Astrocyte (in vitro differentiated cells and primary cell): ENCODE results near the gene SLAMF7. TPM values are rescaled to one million over a fixed set of nuclear protein-coding genes. Genes with fewer than 3 reads are reported as not detected.

ENCODE experiments used
- DNase-seq: peaks from one replicate; pipeline ENCODE4 v3.0.0-alpha.2; 2010; ENCODE audit warnings: low read depth
- FAIRE-seq: peaks from 2 replicates; lab custom pipeline; 2011; peaks lifted over from hg19 to GRCh38; lab: Jason Lieb, UNC
- H2AFZ ChIP-seq: 2 replicates; pipeline ENCODE4 v1.6.0; 2012; ENCODE audit warnings: low read depth, low read length, inconsistent platforms
- H3K27ac ChIP-seq: 2 replicates; pipeline ENCODE4 v1.5.1; 2011; ENCODE audit warnings: low read depth, low read length, inconsistent platforms
- H3K27me3 ChIP-seq: 2 replicates; pipeline ENCODE4 v1.6.0; 2011; ENCODE audit warnings: low read length, inconsistent platforms; ENCODE audit not compliant: insufficient read depth
- H3K36me3 ChIP-seq: 2 replicates; pipeline ENCODE4 v1.5.1; 2011; ENCODE audit warnings: low read length, inconsistent platforms; ENCODE audit not compliant: insufficient read depth
- H3K4me1 ChIP-seq: 2 replicates; pipeline ENCODE4 v1.5.1; 2011; ENCODE audit warnings: low read length, inconsistent platforms; ENCODE audit not compliant: insufficient read depth
- H3K4me2 ChIP-seq: 2 replicates; pipeline ENCODE4 v1.6.0; 2012; ENCODE audit warnings: low read length, inconsistent platforms
- H3K4me3 ChIP-seq: 2 replicates; pipeline ENCODE4 v1.5.1; 2011; ENCODE audit warnings: low read depth, mild to moderate bottlenecking, low read length, inconsistent platforms; ENCODE audit not compliant: insufficient read depth
- H3K79me2 ChIP-seq: 2 replicates; pipeline ENCODE4 v1.6.0; 2012; ENCODE audit warnings: mild to moderate bottlenecking, low read length, inconsistent platforms; ENCODE audit not compliant: insufficient read depth
- H3K9ac ChIP-seq: 2 replicates; pipeline ENCODE4 v1.6.0; 2012; ENCODE audit warnings: mild to moderate bottlenecking, low read length, inconsistent platforms
- H3K9me3 ChIP-seq: 2 replicates; pipeline ENCODE4 v1.5.1; 2012; ENCODE audit warnings: low read depth, mild to moderate bottlenecking, low read length, inconsistent platforms; ENCODE audit not compliant: insufficient read depth
- H4K20me1 ChIP-seq: 2 replicates; pipeline ENCODE4 v1.6.0; 2012; ENCODE audit warnings: low read length, inconsistent platforms; ENCODE audit not compliant: insufficient read depth
- H3K27ac Mint-ChIP-seq: one replicate; pipeline ENCODE4 v1.8.0; 2021; ENCODE audit warnings: mild to moderate bottlenecking, mixed read lengths; ENCODE audit not compliant: unreplicated experiment
- H3K27me3 Mint-ChIP-seq: one replicate; pipeline ENCODE4 v1.8.0; 2021; ENCODE audit warnings: low read depth, mixed read lengths; ENCODE audit not compliant: unreplicated experiment
- H3K36me3 Mint-ChIP-seq: one replicate; pipeline ENCODE4 v1.8.0; 2021; ENCODE audit warnings: low read depth, mixed read lengths; ENCODE audit not compliant: unreplicated experiment
- H3K4me1 Mint-ChIP-seq: one replicate; pipeline ENCODE4 v1.8.0; 2021; ENCODE audit warnings: low read depth, mixed read lengths; ENCODE audit not compliant: unreplicated experiment
- H3K4me3 Mint-ChIP-seq: one replicate; pipeline ENCODE4 v1.8.0; 2021; ENCODE audit warnings: mild to moderate bottlenecking, moderate library complexity, mixed read lengths; ENCODE audit not compliant: unreplicated experiment
- H3K9me3 Mint-ChIP-seq: one replicate; pipeline ENCODE4 v1.8.0; 2021; ENCODE audit warnings: mild to moderate bottlenecking, mixed read lengths; ENCODE audit not compliant: unreplicated experiment
- EZH2 ChIP-seq: IDR thresholded peaks from 2 replicates; pipeline ENCODE4 v1.6.1; 2012; ENCODE audit warnings: mild to moderate bottlenecking, low read length, inconsistent platforms; ENCODE audit not compliant: insufficient read depth
- total RNA-seq: library from RNA; stranded (reverse); gene quantifications from 2 replicates; pipeline ENCODE4 v1.2.1, GENCODE V29; 2021
- TF ChIP-seq, protein P1 (sequence below): IDR thresholded peaks from 2 replicates; pipeline ENCODE4 v1.5.1; 2011; ENCODE audit warnings: low read depth, mild to moderate bottlenecking, inconsistent platforms, low read length, moderate library complexity; ENCODE audit not compliant: insufficient read depth

The SLAMF7 gene
- total RNA-seq, 1 donor from 2014 or later = 0.32 TPM

DNA sequence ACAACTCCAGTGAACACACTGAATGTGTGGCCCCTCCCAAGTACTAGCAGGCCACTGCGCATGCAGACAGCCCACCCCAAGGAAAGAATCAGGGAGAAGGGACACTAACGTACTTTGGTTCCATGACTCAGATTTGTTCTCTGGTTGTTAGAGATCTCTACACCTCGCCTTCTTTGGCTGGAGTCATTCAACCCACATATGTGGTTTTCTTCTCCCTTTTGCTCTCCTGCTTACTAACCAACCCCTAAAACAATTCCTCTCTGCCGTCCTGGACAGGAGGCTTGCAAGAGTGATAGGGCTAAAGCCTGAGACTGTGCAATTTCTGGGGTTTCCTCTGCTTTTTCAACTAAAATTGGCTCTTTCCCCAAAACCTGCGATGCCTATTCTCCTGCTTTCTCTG lies 21.7 kb upstream of the SLAMF7 start:
- Histone ChIP-seq H3K4me2 (no peak overlapping the region), H3K27me3 (no peaks in the 10 kb centered on the region), H3K36me3 (no peaks in the 10 kb centered on the region), H3K79me2 (no peaks in the 10 kb centered on the region), H3K9me3 (no peaks in the 10 kb centered on the region), H3K9ac (no peak overlapping the region), H2AFZ (no peak overlapping the region), H3K4me1 (no peaks in the 10 kb centered on the region), H3K4me3 (no peak overlapping the region), H4K20me1 (no peaks in the 10 kb centered on the region), H3K27ac (no peak overlapping the region)
- Mint-ChIP-seq H3K4me3 (no peak overlapping the region), H3K9me3 (no peaks in the 10 kb centered on the region), H3K36me3 (no peaks in the 10 kb centered on the region), H3K4me1 (peaks cover 14% of the 10 kb centered on the region), H3K27me3 (peaks cover 5% of the 10 kb centered on the region), H3K27ac (no peak overlapping the region)
- FAIRE-seq (no peak), DNase-seq (no peak)
- no peak for TF ChIP-seq EZH2
- TF ChIP-seq, protein P1, sequence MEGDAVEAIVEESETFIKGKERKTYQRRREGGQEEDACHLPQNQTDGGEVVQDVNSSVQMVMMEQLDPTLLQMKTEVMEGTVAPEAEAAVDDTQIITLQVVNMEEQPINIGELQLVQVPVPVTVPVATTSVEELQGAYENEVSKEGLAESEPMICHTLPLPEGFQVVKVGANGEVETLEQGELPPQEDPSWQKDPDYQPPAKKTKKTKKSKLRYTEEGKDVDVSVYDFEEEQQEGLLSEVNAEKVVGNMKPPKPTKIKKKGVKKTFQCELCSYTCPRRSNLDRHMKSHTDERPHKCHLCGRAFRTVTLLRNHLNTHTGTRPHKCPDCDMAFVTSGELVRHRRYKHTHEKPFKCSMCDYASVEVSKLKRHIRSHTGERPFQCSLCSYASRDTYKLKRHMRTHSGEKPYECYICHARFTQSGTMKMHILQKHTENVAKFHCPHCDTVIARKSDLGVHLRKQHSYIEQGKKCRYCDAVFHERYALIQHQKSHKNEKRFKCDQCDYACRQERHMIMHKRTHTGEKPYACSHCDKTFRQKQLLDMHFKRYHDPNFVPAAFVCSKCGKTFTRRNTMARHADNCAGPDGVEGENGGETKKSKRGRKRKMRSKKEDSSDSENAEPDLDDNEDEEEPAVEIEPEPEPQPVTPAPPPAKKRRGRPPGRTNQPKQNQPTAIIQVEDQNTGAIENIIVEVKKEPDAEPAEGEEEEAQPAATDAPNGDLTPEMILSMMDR = no peak

DNA sequence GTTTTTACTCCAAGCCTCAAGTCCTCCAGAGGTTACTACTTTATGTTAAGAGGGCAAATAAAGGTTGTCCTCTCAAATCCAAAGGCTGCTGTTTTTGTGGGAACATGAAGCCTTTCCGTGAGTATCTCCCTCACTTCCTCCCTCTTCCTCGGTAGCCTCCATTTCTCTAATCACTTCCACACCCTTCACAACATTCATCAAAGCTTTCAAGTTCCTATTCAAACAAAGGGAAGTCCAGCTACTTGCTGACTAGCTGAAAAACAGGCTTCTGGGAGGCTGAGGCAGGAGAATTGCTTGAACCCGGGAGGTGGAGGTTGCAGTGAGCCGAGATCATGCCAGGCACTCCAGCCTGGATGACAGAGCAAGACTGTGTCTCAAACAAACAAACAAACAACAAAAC lies 20.8 kb upstream of the SLAMF7 start:
- Histone ChIP-seq H3K9me3 (no peaks in the 10 kb centered on the region), H3K79me2 (no peaks in the 10 kb centered on the region), H3K4me1 (no peaks in the 10 kb centered on the region), H3K4me2 (no peak overlapping the region), H3K9ac (no peak overlapping the region), H4K20me1 (no peaks in the 10 kb centered on the region), H3K36me3 (no peaks in the 10 kb centered on the region), H2AFZ (no peak overlapping the region), H3K27me3 (no peaks in the 10 kb centered on the region), H3K27ac (no peak overlapping the region), H3K4me3 (no peak overlapping the region)
- no peak for TF ChIP-seq EZH2
- TF ChIP-seq, protein P1 = no peak
- H3K4me1 Mint-ChIP-seq = peaks cover 15% of the 10 kb centered on the region
- peaks cover 5% of the 10 kb centered on the region for H3K27me3 Mint-ChIP-seq
- FAIRE-seq = no peak
- no peak for DNase-seq
- no peaks in the 10 kb centered on the region for H3K36me3 Mint-ChIP-seq
- no peak overlapping the region for H3K4me3 Mint-ChIP-seq
- H3K9me3 Mint-ChIP-seq = no peaks in the 10 kb centered on the region
- no peak overlapping the region for H3K27ac Mint-ChIP-seq

DNA sequence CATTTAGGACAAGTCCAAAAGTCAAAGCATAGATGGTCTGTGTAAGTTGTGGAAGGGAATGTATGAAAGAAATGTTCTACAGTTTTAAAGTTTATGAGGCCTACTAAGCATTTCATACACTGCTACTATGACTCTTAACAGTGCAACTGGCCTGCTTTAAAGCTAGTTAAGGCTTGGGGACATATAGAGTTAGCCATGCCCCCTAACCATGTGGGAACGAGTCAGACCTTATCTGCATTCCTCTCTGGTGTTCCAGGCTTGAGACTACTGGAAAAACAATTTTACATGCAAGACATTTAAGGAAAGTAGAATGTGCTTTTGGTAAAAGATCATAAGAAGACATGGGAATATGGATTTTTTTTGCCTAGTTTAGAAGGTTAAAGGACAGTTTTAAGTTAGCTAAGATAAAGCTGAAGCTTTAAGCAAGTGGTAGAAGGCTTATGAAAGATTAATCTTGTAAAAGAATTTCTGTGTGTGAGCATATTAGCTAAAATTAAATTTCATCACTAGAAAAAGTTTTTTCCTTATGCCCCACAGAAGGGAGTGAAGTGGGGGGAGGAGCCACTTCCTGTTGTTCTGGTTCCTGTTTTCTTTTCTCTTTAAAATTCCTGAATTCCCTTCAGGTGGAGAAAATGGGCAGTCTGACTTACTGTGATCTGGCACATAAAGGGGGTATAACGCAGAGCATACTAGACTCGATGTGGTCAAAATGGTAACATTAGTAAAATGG lies 18.5 kb upstream of the SLAMF7 start:
- no peaks in the 10 kb centered on the region for H3K79me2 ChIP-seq
- Mint-ChIP-seq H3K4me1 (peaks cover 15% of the 10 kb centered on the region), H3K27me3 (peaks cover 8% of the 10 kb centered on the region), H3K9me3 (no peaks in the 10 kb centered on the region), H3K4me3 (no peak overlapping the region), H3K27ac (peak overlapping the region; percentile 96), H3K36me3 (no peaks in the 10 kb centered on the region)
- DNase-seq (no peak), FAIRE-seq (no peak)
- H3K4me1 ChIP-seq = no peaks in the 10 kb centered on the region
- no peaks in the 10 kb centered on the region for H4K20me1 ChIP-seq
- no peaks in the 10 kb centered on the region for H3K9me3 ChIP-seq
- H3K4me2 ChIP-seq = no peak overlapping the region
- H3K27ac ChIP-seq = no peak overlapping the region
- no peak overlapping the region for H2AFZ ChIP-seq
- H3K36me3 ChIP-seq = no peaks in the 10 kb centered on the region
- H3K27me3 ChIP-seq = no peaks in the 10 kb centered on the region
- no peak overlapping the region for H3K9ac ChIP-seq
- TF ChIP-seq, protein P1 = no peak
- no peak for TF ChIP-seq EZH2
- H3K4me3 ChIP-seq = no peak overlapping the region
